GM12878 (cell line): ENCODE measurements around the gene SOX10. TPM values are rescaled to one million over a fixed set of nuclear protein-coding genes. Genes with fewer than 3 reads are reported as not detected.

Experiments used
- ATAC-seq: fragments of 200-7000 bp; cut with Tn5 transposase; 3 replicates; pipeline ENCODE4 v1.9.1; 2020; ENCODE audit warnings: mild to moderate bottlenecking, moderate library complexity
- BruUV-seq: library from RNA; stranded (reverse); fragments of 400-500 nt; replicated peaks from 2 replicates; lab custom pipeline; 2021; lab: Mats Ljungman, UMichigan
- CTCF ChIA-PET: fragments of 300-600 bp; sonication (Branson Sonifier 250); formaldehyde crosslinking; extraction: SDS; loops from one replicate; lab custom pipeline; 2021; ENCODE audit warnings: inconsistent platforms; lab: Yijun Ruan, JAX
- POLR2A ChIA-PET: fragments of 350-600 bp; formaldehyde crosslinking; extraction: SDS; loops from one replicate; lab custom pipeline; 2021; ENCODE audit warnings: inconsistent platforms; lab: Charles Lee
- RAD21 ChIA-PET: fragments of 300-600 bp; sonication (Branson Sonifier 250); formaldehyde crosslinking; loops from one replicate; lab custom pipeline; 2023; ENCODE audit warnings: antibody characterized with exemption; ENCODE audit not compliant: unreplicated experiment; lab: Charles Lee
- SMC1A ChIA-PET: fragments of 300-600 bp; sonication (Branson Sonifier 250); formaldehyde crosslinking; loops from one replicate; lab custom pipeline; 2023; ENCODE audit not compliant: unreplicated experiment, uncharacterized antibody; lab: Charles Lee
- DNase-seq: peaks from one replicate; pipeline ENCODE4 v3.0.0-alpha.2; 2011; ENCODE audit warnings: low read depth, low spot score
- FAIRE-seq: peaks from 3 replicates; lab custom pipeline; 2011; peaks lifted over from hg19 to GRCh38; lab: Jason Lieb, UNC
- H2AFZ ChIP-seq: 2 replicates; pipeline ENCODE4 v1.6.0; 2011; ENCODE audit warnings: low read depth, low read length, control low read depth; ENCODE audit not compliant: control insufficient read depth
- H3K27ac ChIP-seq: 2 replicates; pipeline ENCODE4 v1.5.1; 2011; ENCODE audit warnings: control low read depth; ENCODE audit not compliant: control insufficient read depth, insufficient read depth
- H3K27me3 ChIP-seq, 2 experiments: replicated peaks in 1 of 2; 2 replicates each; pipeline versions ENCODE4 v1.6.0 to v1.6.1; 2011; ENCODE audit warnings: low read length in 1 of 2; ENCODE audit not compliant: control insufficient read depth in 2 of 2, insufficient read depth in 2 of 2
- H3K36me3 ChIP-seq, 2 experiments: 2 replicates each; pipeline ENCODE4 v1.5.1; 2011; ENCODE audit warnings: low read length in 1 of 2; ENCODE audit not compliant: control insufficient read depth in 2 of 2, insufficient read depth in 2 of 2
- H3K4me1 ChIP-seq: 2 replicates; pipeline ENCODE4 v1.6.1; 2011; ENCODE audit warnings: mild to moderate bottlenecking, low read length, moderate library complexity, mixed read lengths; ENCODE audit not compliant: control insufficient read depth, insufficient read depth
- H3K4me2 ChIP-seq: 2 replicates; pipeline ENCODE4 v1.6.0; 2011; ENCODE audit warnings: control low read depth; ENCODE audit not compliant: control insufficient read depth, insufficient read depth
- H3K4me3 ChIP-seq: fragments of 200-600 bp; sonication (generic); 2 replicates; pipeline ENCODE4 v1.5.1; 2016
- H3K79me2 ChIP-seq: 2 replicates; pipeline ENCODE4 v1.6.0; 2011; ENCODE audit warnings: low read length; ENCODE audit not compliant: control insufficient read depth, insufficient read depth
- H3K9ac ChIP-seq: 2 replicates; pipeline ENCODE4 v1.8.0; 2011; ENCODE audit warnings: low read length, control low read depth, mixed read lengths; ENCODE audit not compliant: control insufficient read depth, insufficient read depth
- H3K9me3 ChIP-seq: replicated peaks from 3 replicates; pipeline ENCODE4 v1.5.1; 2011; ENCODE audit warnings: mild to moderate bottlenecking, low read length; ENCODE audit not compliant: control insufficient read depth, insufficient read depth
- H4K20me1 ChIP-seq: 2 replicates; pipeline ENCODE4 v1.6.0; 2011; ENCODE audit not compliant: control insufficient read depth, insufficient read depth
- BACH1 ChIP-seq: fragments of 450-650 bp; IDR thresholded peaks from 2 replicates; pipeline ENCODE4 v1.6.1; 2017; ENCODE audit warnings: mild to moderate bottlenecking, borderline replicate concordance
- CHD1 ChIP-seq: IDR thresholded peaks from 2 replicates; pipeline ENCODE4 v1.6.1; 2012; ENCODE audit warnings: low read depth, low read length, improper control_type of control experiment
- EP300 ChIP-seq, 2 experiments: fragments of 150-350 bp in 1 of 2; IDR thresholded peaks; 2 replicates each; pipeline ENCODE4 v1.6.1; 2011 to 2012; ENCODE audit warnings: low read depth in 2 of 2, low read length in 2 of 2, borderline replicate concordance in 1 of 2, improper control_type of control experiment in 1 of 2, inconsistent platforms in 1 of 2; ENCODE audit not compliant: control insufficient read depth in 1 of 2
- ESRRA ChIP-seq: IDR thresholded peaks from 2 replicates; pipeline ENCODE4 v1.6.1; 2012; ENCODE audit warnings: mild to moderate bottlenecking, low read length, improper control_type of control experiment
- NKRF ChIP-seq: fragments of 450-650 bp; conservative IDR thresholded peaks from 2 replicates; pipeline ENCODE4 v1.6.1; 2017; ENCODE audit warnings: mild to moderate bottlenecking, moderate library complexity
- NR2F1 ChIP-seq: fragments of 450-650 bp; conservative IDR thresholded peaks from 2 replicates; pipeline ENCODE4 v1.6.1; 2017; ENCODE audit warnings: mild to moderate bottlenecking
- NRF1 ChIP-seq: conservative IDR thresholded peaks from 2 replicates; pipeline ENCODE4 v1.6.1; 2011; ENCODE audit warnings: mild to moderate bottlenecking, low read depth, low read length, improper control_type of control experiment
- RFX5 ChIP-seq: IDR thresholded peaks from 2 replicates; pipeline ENCODE4 v1.6.1; 2011; ENCODE audit warnings: low read depth, low read length, improper control_type of control experiment
- SKIL ChIP-seq: fragments of 450-650 bp; IDR thresholded peaks from 2 replicates; pipeline ENCODE4 v1.6.1; 2017; ENCODE audit warnings: mild to moderate bottlenecking, low read depth, inconsistent platforms; ENCODE audit not compliant: poor library complexity, severe bottlenecking
- SMAD1 ChIP-seq: fragments of 450-650 bp; IDR thresholded peaks from 2 replicates; pipeline ENCODE4 v1.6.1; 2018; ENCODE audit warnings: mild to moderate bottlenecking, low read depth; ENCODE audit not compliant: partially characterized antibody
- SUPT20H ChIP-seq: IDR thresholded peaks from 2 replicates; pipeline ENCODE4 v1.6.1; 2011; ENCODE audit warnings: low read depth, mild to moderate bottlenecking, low read length, moderate library complexity, borderline replicate concordance; ENCODE audit not compliant: control insufficient read depth
- USF2 ChIP-seq: IDR thresholded peaks from 2 replicates; pipeline ENCODE4 v1.6.1; 2011; ENCODE audit warnings: low read depth, low read length, improper control_type of control experiment, borderline replicate concordance
- ZBTB4 ChIP-seq: fragments of 450-650 bp; formaldehyde crosslinking; IDR thresholded peaks from 2 replicates; pipeline ENCODE4 v1.4.0; 2022; ENCODE audit warnings: mild to moderate bottlenecking, moderate library complexity
- ZNF207 ChIP-seq: fragments of 450-650 bp; IDR thresholded peaks from 2 replicates; pipeline ENCODE4 v1.6.1; 2014; ENCODE audit warnings: antibody characterized with exemption, mild to moderate bottlenecking, borderline replicate concordance
- WGBS: methylation state at CpG from one replicate; pipeline ENCODE4 v1.1.6; 2016; ENCODE audit warnings: low lambda C conversion rate; ENCODE audit not compliant: insufficient replicate concordance, insufficient coverage; ENCODE audit errors: missing lambda C conversion rate; 5-methylcytosine and 5-hydroxymethylcytosine counted together
- in situ Hi-C: fragments of 300-500 bp; cut with MboI; formaldehyde crosslinking; loops from 9 replicates; pipeline ENCODE4 v1.14.3; 2018; ENCODE audit warnings: mixed read lengths
- intact Hi-C: fragments of 100-400 bp; cut with micrococcal nuclease; formaldehyde crosslinking; loops from one replicate; pipeline ENCODE4 v1.14.2; 2022; ENCODE audit not compliant: unreplicated experiment
- polyA plus RNA-seq, 11 experiments: library from polyadenylated mRNA; depleted of rRNA in 4 of 11; unstranded in 6 of 11; stranded (reverse) in 5 of 11; fragments of >200 nt; fragmentation: Nextera tagmentation in 4 of 11; fragmentation: Illumina TruSeq in 1 of 11; extraction: Ambion mirVana in 4 of 11; extraction: Trizol in 1 of 11; gene quantifications; 1 replicate in 1 of 11; 2 replicates in 10 of 11; pipeline versions ENCODE4 v1.2.1 to v1.2.3, GENCODE V29; 2011 to 2016; ENCODE audit warnings: inconsistent platforms in 2 of 11, missing spikeins in 2 of 11, low read depth in 1 of 11
- total RNA-seq, 4 experiments: library from RNA; depleted of rRNA in 3 of 4; stranded (reverse); fragments of >200 nt in 3 of 4; fragmentation: Illumina TruSeq in 1 of 4; extraction: Trizol in 1 of 4; gene quantifications; 2 replicates each; pipeline versions ENCODE4 v1.2.1 to v1.2.3, GENCODE V29; 2013 to 2021

SOX10 gene
- total and polyA plus RNA-seq, 10 of the 15 experiments (the other 5 are each of a cell fraction or from before 2014, with no cell fraction given), result 0.05 TPM; not detected in 9

- Histone ChIP-seq H2AFZ (no peak overlapping the region), H3K27ac (no peak overlapping the region), H3K36me3 (no peaks in the 10 kb centered on the region), H3K79me2 (no peaks in the 10 kb centered on the region), H3K9ac (no peak overlapping the region), H3K9me3 (no peaks in the 10 kb centered on the region), H3K4me2 (no peak overlapping the region), H3K27me3 (no peaks in the 10 kb centered on the region), H3K4me1 (no peaks in the 10 kb centered on the region), H4K20me1 (no peaks in the 10 kb centered on the region), H3K4me3 (no peak overlapping the region)
- ATAC-seq (no peak), DNase-seq (no peak), FAIRE-seq (no peak)
- 80% methylated on average over 19 of the region's 27 CpGs for whole genome bisulfite sequencing
- ChIA-PET CTCF (no interaction called here), RAD21 (no interaction called here), POLR2A (interaction anchor here (0.7 kb wide), 1 partner anchor 19 kb away, joined by 3 read pairs; no protein-coding TSS in a partner anchor), SMC1A (no interaction called here)
- intact Hi-C loops, result no loop called here
- in situ Hi-C loops, result no loop called here
- BruUV-seq, result no TSS peak
- TF ChIP-seq NKRF (no peak), USF2 (no peak), ZBTB4 (CRISPR knock-in tag) (no peak), SKIL (no peak), NRF1 (no peak), EP300 (IDR thresholded peaks at IDR 0.05; ENCODE audit: borderline replicate concordance in 1 of 2, control insufficient read depth in 1 of 2, low read depth in 2 of 2, low read length in 2 of 2) (no peak), SUPT20H (no peak), BACH1 (no peak), SMAD1 (no peak), CHD1 (no peak), NR2F1 (no peak), ZNF207 (no peak), ESRRA (no peak), RFX5 (no peak)
Observed at GRCh38 chr22:37985751-37986281, 1.5 kb upstream of the SOX10 start.
